Upper lobe of left lung (tissue), 4 donors: ENCODE data around the gene EML5.

Experiments
- POLR2A ChIP-seq, 4 donors: fragments of 450-650 bp; IDR thresholded peaks; one replicate each; pipeline ENCODE4 v1.5.1; 2016 to 2017; ENCODE audit warnings: antibody characterized with exemption in 4 of 4, mild to moderate bottlenecking in 2 of 4
- POLR2AphosphoS5 ChIP-seq, 2 donors: sonication (generic); formaldehyde crosslinking; IDR thresholded peaks; one replicate each; pipeline ENCODE4 v1.5.1; 2017; ENCODE audit warnings: antibody characterized with exemption in 2 of 2
- TF ChIP-seq, protein P1 (sequence below), 6 experiments: fragments of 450-650 bp in 4 of 6; fragments of 200-600 bp in 2 of 6; sonication (generic) in 2 of 6; IDR thresholded peaks; one replicate each; pipeline ENCODE4 v1.5.1; 2016 to 2019; ENCODE audit warnings: antibody characterized with exemption in 6 of 6

DNA sequence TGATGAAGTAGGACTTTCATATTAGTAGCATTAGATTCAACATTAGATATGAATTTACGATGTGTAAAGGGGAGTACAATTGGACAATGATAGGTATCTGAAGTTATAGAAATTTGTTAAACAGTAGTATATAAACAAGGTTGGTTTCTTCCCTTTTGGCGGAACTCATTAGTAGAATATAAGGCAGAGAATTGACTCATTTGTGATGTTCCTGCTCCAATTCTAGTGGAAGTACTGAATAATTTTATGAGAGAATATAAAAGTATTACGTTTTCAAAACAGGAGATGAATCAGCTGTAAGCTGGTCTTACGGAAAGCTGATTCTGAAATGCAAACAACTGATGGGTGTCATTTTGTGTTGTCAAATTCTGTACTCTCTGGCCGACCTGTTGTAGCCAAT is 216.5 kb downstream of the EML5 start:
- no peak for TF ChIP-seq POLR2AphosphoS5 (IDR thresholded peaks at IDR 0.05)
- no peak for TF ChIP-seq POLR2A (IDR thresholded peaks at IDR 0.05)
- TF ChIP-seq, protein P1, sequence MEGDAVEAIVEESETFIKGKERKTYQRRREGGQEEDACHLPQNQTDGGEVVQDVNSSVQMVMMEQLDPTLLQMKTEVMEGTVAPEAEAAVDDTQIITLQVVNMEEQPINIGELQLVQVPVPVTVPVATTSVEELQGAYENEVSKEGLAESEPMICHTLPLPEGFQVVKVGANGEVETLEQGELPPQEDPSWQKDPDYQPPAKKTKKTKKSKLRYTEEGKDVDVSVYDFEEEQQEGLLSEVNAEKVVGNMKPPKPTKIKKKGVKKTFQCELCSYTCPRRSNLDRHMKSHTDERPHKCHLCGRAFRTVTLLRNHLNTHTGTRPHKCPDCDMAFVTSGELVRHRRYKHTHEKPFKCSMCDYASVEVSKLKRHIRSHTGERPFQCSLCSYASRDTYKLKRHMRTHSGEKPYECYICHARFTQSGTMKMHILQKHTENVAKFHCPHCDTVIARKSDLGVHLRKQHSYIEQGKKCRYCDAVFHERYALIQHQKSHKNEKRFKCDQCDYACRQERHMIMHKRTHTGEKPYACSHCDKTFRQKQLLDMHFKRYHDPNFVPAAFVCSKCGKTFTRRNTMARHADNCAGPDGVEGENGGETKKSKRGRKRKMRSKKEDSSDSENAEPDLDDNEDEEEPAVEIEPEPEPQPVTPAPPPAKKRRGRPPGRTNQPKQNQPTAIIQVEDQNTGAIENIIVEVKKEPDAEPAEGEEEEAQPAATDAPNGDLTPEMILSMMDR (IDR thresholded peaks at IDR 0.05) = no peak
